Ectodermal cell (in vitro differentiated cells): Measurements from ENCODE around the gene EYA4.

Experiments used
- H3K27ac ChIP-seq: 2 replicates; pipeline ENCODE4 v1.7.0; 2013; ENCODE audit warnings: mild to moderate bottlenecking, low read depth, low read length; ENCODE audit not compliant: insufficient read depth, poor library complexity, severe bottlenecking
- H3K27me3 ChIP-seq: 2 replicates; pipeline ENCODE4 v1.7.0; 2013; ENCODE audit warnings: mild to moderate bottlenecking, low read length; ENCODE audit not compliant: insufficient read depth, control insufficient read depth, poor library complexity, severe bottlenecking
- H3K36me3 ChIP-seq: one replicate; pipeline ENCODE4 v1.7.0; 2013; ENCODE audit warnings: low read length; ENCODE audit not compliant: control insufficient read depth, insufficient read depth
- H3K4me1 ChIP-seq: one replicate; pipeline ENCODE4 v1.7.0; 2013; ENCODE audit warnings: low read length; ENCODE audit not compliant: control insufficient read depth, insufficient read depth
- H3K4me3 ChIP-seq: 2 replicates; pipeline ENCODE4 v1.7.0; 2013; ENCODE audit warnings: low read depth, low read length, control low read depth; ENCODE audit not compliant: insufficient read depth
- H3K9me3 ChIP-seq: 2 replicates; pipeline ENCODE4 v1.7.0; 2013; ENCODE audit warnings: mild to moderate bottlenecking, low read length, moderate library complexity; ENCODE audit not compliant: control insufficient read depth
- WGBS, 2 experiments: methylation state at CpG; one replicate each; pipeline ENCODE4 v1.1.7; 2013; ENCODE audit warnings: missing lambda C conversion rate in 2 of 2; 5-methylcytosine and 5-hydroxymethylcytosine counted together

The EYA4 gene

DNA sequence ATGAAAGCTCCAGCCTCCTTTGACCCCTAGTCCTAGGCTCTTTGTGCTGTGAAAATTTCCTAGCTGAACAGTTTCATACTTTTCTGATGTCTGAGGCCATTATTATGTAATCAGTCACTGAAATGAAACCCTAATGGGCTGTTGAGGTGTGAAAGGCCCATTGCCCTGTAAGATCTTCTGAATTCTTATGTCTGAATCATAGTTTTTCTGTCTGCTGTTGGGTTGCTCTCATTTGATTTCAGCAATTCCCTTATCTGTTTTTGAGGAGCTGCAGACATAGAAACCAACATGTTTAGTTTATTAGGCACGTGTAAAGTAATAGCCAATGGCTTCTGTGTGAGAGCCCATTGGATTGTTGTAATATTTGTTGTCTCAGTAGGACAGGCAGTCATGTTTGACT is 118.1 kb downstream of the EYA4 start:
- 94 to 100% methylated on average over 1 of the region's 1 CpG for WGBS, 2 experiments
- Histone ChIP-seq H3K9me3 (no peaks in the 10 kb centered on the region), H3K27me3 (no peaks in the 10 kb centered on the region), H3K36me3 (no peaks in the 10 kb centered on the region), H3K4me3 (no peak overlapping the region), H3K27ac (no peak overlapping the region), H3K4me1 (no peaks in the 10 kb centered on the region)

GRCh38 chr6:133359760-133360159 is 118.6 kb downstream of the EYA4 start:
- Histone ChIP-seq H3K36me3 (no peaks in the 10 kb centered on the region), H3K4me1 (no peaks in the 10 kb centered on the region), H3K9me3 (no peaks in the 10 kb centered on the region), H3K4me3 (no peak overlapping the region), H3K27ac (no peak overlapping the region), H3K27me3 (no peaks in the 10 kb centered on the region)
- 95 to 100% methylated on average over 1 of the region's 1 CpG for WGBS, 2 experiments

- Histone ChIP-seq H3K4me3 (no peak overlapping the region), H3K4me1 (no peaks in the 10 kb centered on the region), H3K36me3 (no peaks in the 10 kb centered on the region), H3K9me3 (no peaks in the 10 kb centered on the region), H3K27me3 (no peaks in the 10 kb centered on the region), H3K27ac (no peak overlapping the region)
- WGBS, 2 experiments: 95 to 99% methylated on average over 5 of the region's 5 CpGs
These were observed 119.0 kb downstream of the EYA4 start for GRCh38 chr6:133360194-133360593.

- WGBS, 2 experiments: 92 to 95% methylated on average over 4 of the region's 4 CpGs
- H3K4me1 ChIP-seq: no peaks in the 10 kb centered on the region
- no peaks in the 10 kb centered on the region for H3K36me3 ChIP-seq
- no peak overlapping the region for H3K27ac ChIP-seq
- no peak overlapping the region for H3K4me3 ChIP-seq
- H3K9me3 ChIP-seq: no peaks in the 10 kb centered on the region
- H3K27me3 ChIP-seq: no peaks in the 10 kb centered on the region
These were observed 121.7 kb downstream of the EYA4 start for GRCh38 chr6:133362813-133363212.

DNA sequence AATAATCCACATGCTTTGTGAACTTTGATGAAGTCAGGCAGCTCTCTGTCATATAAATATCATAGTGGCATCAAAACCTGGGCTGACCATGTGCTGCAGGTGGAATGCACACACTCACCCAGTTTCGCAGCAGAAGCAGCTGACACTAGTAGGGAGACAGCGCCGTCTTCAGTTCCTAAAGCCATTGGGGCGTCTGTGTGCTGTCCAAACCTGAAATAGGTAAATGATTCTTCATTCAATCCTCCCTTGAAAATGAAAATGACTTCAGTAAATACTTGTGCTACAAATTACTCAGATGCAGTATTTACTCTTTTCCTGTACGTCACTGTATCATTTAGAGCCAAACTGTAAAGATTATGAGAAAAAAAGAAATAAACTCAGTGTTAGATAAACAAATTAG is 127.5 kb downstream of the EYA4 start:
- Histone ChIP-seq H3K4me3 (no peak overlapping the region), H3K27ac (no peak overlapping the region), H3K36me3 (no peaks in the 10 kb centered on the region), H3K9me3 (no peaks in the 10 kb centered on the region), H3K27me3 (no peaks in the 10 kb centered on the region), H3K4me1 (no peaks in the 10 kb centered on the region)
- 84 to 90% methylated on average over 4 to 5 of the region's 5 CpGs for WGBS, 2 experiments

GRCh38 chr6:133369773-133370272 is 128.7 kb downstream of the EYA4 start:
- WGBS, 2 experiments: 86 to 87% methylated on average over 7 of the region's 7 CpGs
- Histone ChIP-seq H3K4me1 (no peaks in the 10 kb centered on the region), H3K27me3 (no peaks in the 10 kb centered on the region), H3K9me3 (no peaks in the 10 kb centered on the region), H3K36me3 (no peaks in the 10 kb centered on the region), H3K27ac (no peak overlapping the region), H3K4me3 (no peak overlapping the region)

GRCh38 chr6:133376743-133377142 is 135.6 kb downstream of the EYA4 start:
- no peak overlapping the region for H3K4me3 ChIP-seq
- no peaks in the 10 kb centered on the region for H3K36me3 ChIP-seq
- WGBS, 2 experiments: no CpG with 5 or more reads among the region's 1 CpG
- H3K9me3 ChIP-seq: no peaks in the 10 kb centered on the region
- no peaks in the 10 kb centered on the region for H3K27me3 ChIP-seq
- H3K27ac ChIP-seq: no peak overlapping the region
- H3K4me1 ChIP-seq: no peaks in the 10 kb centered on the region

DNA sequence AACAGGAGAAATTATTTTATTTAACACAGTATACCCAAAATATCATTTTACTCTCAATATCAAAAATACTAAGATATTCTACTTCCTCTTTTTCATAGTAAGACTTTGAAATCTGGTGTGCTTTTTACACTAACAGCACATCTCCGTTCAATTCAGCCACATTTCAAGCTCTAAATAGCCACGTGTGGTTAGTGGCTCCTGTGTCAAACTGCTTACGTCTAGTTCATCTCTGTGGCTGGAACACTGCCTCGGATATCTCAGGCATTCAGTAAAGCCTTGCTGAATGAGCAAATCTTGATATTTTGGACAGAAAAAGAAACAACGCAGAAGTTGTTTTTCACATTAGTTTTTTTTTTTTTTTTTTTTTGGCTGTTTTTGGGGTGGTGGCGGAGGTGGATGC is 136.1 kb downstream of the EYA4 start:
- Histone ChIP-seq H3K9me3 (no peaks in the 10 kb centered on the region), H3K36me3 (no peaks in the 10 kb centered on the region), H3K27me3 (no peaks in the 10 kb centered on the region), H3K4me3 (no peak overlapping the region), H3K4me1 (no peaks in the 10 kb centered on the region), H3K27ac (no peak overlapping the region)
- 95% methylated on average over 5 of the region's 6 CpGs for whole genome bisulfite sequencing, 2 experiments

DNA sequence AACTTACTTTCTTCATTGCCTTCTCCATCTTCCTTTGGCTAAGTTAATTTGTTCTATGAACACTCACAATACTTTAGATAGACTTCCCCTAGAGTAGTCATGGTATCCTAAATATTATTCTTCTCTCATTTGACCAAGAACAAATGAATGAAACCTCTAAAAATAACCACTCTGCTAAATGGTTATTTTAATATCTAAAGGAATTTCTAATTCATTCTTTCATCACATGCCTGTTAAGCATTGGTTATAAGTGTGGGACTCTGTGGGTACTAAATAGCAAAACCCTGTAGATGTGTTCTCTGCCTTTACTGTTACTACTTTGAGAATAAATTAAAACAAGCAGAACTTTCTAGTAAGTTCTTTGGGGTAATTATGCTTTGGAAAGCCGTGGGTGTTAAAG is 138.9 kb downstream of the EYA4 start:
- H3K9me3 ChIP-seq: no peaks in the 10 kb centered on the region
- no peak overlapping the region for H3K4me3 ChIP-seq
- no peaks in the 10 kb centered on the region for H3K36me3 ChIP-seq
- no peaks in the 10 kb centered on the region for H3K4me1 ChIP-seq
- no peaks in the 10 kb centered on the region for H3K27me3 ChIP-seq
- 85 to 94% methylated on average over 1 of the region's 1 CpG for WGBS, 2 experiments
- H3K27ac ChIP-seq: no peak overlapping the region

DNA sequence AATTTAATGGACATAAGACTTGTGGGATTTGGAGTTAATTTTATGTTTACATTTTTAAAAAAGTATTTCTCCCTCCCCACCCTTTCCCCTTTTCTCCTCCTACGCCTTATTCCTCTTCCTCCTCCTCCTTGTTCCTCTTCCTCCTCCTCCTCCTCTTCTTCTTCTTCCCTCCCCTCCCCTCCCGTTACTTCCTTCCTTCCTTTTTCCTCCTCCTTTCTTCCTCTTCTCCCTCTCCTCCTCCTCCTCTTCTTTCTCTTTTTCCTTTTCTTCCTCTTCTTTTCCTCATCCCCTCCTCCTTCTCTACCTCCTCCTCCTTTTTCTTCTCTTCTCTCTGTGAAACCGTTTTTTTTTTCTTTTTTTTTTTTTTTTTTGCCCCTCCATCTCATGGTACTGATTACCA is 139.6 kb downstream of the EYA4 start:
- no peaks in the 10 kb centered on the region for H3K27me3 ChIP-seq
- WGBS, 2 experiments: 70 to 85% methylated on average over 2 to 3 of the region's 3 CpGs
- H3K4me3 ChIP-seq: no peak overlapping the region
- no peaks in the 10 kb centered on the region for H3K4me1 ChIP-seq
- H3K27ac ChIP-seq: no peak overlapping the region
- no peaks in the 10 kb centered on the region for H3K9me3 ChIP-seq
- no peaks in the 10 kb centered on the region for H3K36me3 ChIP-seq

- Histone ChIP-seq H3K4me1 (peaks cover 12% of the 10 kb centered on the region), H3K27ac (no peak overlapping the region), H3K27me3 (no peaks in the 10 kb centered on the region), H3K36me3 (no peaks in the 10 kb centered on the region), H3K9me3 (no peaks in the 10 kb centered on the region), H3K4me3 (no peak overlapping the region)
- 82 to 93% methylated on average over 6 of the region's 6 CpGs for WGBS, 2 experiments
These were observed 147.6 kb downstream of the EYA4 start for GRCh38 chr6:133388731-133389130.
